Measurements from ENCODE around the gene WFDC6.
A peak's percentile ranks its signal among the peaks of the same experiment; 100 is the strongest.

The WFDC6 gene

DNA sequence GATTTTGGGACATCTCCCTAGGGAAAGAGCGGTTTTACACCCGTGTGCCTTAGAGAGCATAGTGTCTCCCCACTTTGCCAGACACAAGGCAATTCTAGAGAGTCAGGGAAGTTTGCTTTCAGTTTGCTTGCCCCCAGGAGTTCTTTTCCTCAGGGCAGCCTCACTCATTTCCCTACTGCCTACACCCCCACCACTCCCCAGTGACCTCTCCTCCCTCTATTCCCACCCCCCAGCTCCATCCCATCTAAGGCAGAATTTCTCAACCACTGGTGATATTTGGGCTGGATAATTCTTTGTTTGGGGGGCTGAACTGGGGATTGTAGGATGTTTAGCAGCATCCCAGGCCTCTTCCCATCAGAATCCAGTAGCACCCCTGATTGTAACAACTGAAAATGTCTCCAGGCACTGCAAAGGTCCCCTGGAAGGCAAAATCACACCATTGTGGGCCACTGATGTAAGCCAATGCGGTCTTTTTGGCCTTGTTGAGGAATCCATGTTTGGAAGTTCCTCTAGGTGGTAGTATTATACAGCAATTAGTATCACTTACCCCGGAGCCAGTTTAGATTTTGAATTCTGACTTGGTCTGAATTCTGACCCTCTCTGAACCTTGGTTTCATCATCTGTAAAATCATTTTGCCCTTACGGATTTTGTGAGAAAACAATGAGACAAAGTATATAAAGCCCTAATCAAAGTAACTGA, 6.6 kb upstream of the WFDC6 start:
- CTCF ChIA-PET: interaction anchor here (0.6 to 1.4 kb wide), 2 partner anchors 49 to 225 kb away, joined by 3 to 19 read pairs; no protein-coding TSS in a partner anchor

DNA sequence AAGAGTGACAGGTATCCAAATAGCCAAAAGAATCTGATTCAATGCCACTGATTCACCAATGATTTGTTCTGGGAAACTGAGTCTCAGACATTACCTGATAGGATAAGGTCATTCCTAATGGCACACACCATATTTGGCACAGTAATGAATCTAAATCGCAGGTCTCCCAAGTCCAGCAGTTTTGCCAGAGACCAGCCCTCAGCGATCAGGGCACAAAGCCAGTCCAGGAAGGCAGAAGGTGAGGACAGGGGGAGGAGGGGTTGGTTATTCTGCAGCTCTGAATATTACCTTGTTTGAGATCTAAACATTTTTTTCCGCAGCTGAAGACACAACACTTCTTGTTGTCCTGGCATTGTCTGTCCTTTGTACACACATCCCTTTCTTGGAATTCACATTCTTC, 6.1 kb upstream of the WFDC6 start:
- ChIA-PET POLR2A (no interaction called here), CTCF (interaction anchor here (0.6 to 1.4 kb wide), 3 partner anchors 50 to 225 kb away, joined by 3 to 19 read pairs (median 6); no protein-coding TSS in a partner anchor)
- no peaks in the 10 kb centered on the region for H3K9me3 ChIP-seq (ENCODE audit: control insufficient read depth, insufficient read depth, low read depth, low read length)
- no peaks in the 10 kb centered on the region for H3K4me1 ChIP-seq (ENCODE audit: control insufficient read depth, insufficient read depth, low read length)
- H3K4me3 ChIP-seq (ENCODE audit: low read depth, low read length): no peak overlapping the region
- H3K36me3 ChIP-seq (ENCODE audit: control insufficient read depth in 2 of 2, insufficient read depth in 1 of 2, low read length in 2 of 2): no peaks in the 10 kb centered on the region
- no peak overlapping the region for H3K27ac ChIP-seq (ENCODE audit: extremely low read depth, low read depth, low read length)
- TF ChIP-seq, protein P1, sequence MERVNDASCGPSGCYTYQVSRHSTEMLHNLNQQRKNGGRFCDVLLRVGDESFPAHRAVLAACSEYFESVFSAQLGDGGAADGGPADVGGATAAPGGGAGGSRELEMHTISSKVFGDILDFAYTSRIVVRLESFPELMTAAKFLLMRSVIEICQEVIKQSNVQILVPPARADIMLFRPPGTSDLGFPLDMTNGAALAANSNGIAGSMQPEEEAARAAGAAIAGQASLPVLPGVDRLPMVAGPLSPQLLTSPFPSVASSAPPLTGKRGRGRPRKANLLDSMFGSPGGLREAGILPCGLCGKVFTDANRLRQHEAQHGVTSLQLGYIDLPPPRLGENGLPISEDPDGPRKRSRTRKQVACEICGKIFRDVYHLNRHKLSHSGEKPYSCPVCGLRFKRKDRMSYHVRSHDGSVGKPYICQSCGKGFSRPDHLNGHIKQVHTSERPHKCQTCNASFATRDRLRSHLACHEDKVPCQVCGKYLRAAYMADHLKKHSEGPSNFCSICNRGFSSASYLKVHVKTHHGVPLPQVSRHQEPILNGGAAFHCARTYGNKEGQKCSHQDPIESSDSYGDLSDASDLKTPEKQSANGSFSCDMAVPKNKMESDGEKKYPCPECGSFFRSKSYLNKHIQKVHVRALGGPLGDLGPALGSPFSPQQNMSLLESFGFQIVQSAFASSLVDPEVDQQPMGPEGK (tag by site-specific recombination; IDR thresholded peaks at IDR 0.05): no peak
- TF ChIP-seq MEIS1 (CRISPR knock-in tag; IDR thresholded peaks at IDR 0.05; ENCODE audit: borderline replicate concordance): no peak
- TF ChIP-seq ZNF324 (tag by site-specific recombination; IDR thresholded peaks at IDR 0.05): no peak
- TF ChIP-seq, protein P2, sequence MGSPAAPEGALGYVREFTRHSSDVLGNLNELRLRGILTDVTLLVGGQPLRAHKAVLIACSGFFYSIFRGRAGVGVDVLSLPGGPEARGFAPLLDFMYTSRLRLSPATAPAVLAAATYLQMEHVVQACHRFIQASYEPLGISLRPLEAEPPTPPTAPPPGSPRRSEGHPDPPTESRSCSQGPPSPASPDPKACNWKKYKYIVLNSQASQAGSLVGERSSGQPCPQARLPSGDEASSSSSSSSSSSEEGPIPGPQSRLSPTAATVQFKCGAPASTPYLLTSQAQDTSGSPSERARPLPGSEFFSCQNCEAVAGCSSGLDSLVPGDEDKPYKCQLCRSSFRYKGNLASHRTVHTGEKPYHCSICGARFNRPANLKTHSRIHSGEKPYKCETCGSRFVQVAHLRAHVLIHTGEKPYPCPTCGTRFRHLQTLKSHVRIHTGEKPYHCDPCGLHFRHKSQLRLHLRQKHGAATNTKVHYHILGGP (tag by site-specific recombination; IDR thresholded peaks at IDR 0.05): no peak
- TF ChIP-seq ZNF747 (tag by site-specific recombination; IDR thresholded peaks at IDR 0.05): no peak
- no peak for TF ChIP-seq ZNF16 (tag by site-specific recombination; IDR thresholded peaks at IDR 0.05; ENCODE audit: low read depth)

More for the DNA sequence above, 6.6 kb upstream of the WFDC6 start:
- peak; percentile 36; the same call in 1 of the 2 replicates for TF ChIP-seq ZNF335 (tag by site-specific recombination; conservative IDR thresholded peaks at IDR 0.05)
- TF ChIP-seq EGR2 (tag by site-specific recombination; IDR thresholded peaks at IDR 0.05; ENCODE audit: low read depth): no peak
- TF ChIP-seq, protein P3, sequence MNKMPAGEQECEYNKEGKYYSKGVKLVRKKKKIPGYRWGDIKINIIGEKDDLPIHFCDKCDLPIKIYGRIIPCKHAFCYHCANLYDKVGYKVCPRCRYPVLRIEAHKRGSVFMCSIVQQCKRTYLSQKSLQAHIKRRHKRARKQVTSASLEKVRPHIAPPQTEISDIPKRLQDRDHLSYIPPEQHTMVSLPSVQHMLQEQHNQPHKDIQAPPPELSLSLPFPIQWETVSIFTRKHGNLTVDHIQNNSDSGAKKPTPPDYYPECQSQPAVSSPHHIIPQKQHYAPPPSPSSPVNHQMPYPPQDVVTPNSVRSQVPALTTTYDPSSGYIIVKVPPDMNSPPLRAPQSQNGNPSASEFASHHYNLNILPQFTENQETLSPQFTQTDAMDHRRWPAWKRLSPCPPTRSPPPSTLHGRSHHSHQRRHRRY (tag by site-specific recombination; IDR thresholded peaks at IDR 0.05): no peak
- TF ChIP-seq, protein P4, sequence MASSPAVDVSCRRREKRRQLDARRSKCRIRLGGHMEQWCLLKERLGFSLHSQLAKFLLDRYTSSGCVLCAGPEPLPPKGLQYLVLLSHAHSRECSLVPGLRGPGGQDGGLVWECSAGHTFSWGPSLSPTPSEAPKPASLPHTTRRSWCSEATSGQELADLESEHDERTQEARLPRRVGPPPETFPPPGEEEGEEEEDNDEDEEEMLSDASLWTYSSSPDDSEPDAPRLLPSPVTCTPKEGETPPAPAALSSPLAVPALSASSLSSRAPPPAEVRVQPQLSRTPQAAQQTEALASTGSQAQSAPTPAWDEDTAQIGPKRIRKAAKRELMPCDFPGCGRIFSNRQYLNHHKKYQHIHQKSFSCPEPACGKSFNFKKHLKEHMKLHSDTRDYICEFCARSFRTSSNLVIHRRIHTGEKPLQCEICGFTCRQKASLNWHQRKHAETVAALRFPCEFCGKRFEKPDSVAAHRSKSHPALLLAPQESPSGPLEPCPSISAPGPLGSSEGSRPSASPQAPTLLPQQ (tag by site-specific recombination; IDR thresholded peaks at IDR 0.05): no peak
- no peak for TF ChIP-seq ZNF785 (tag by site-specific recombination; IDR thresholded peaks at IDR 0.05)
- TF ChIP-seq ZNF837 (tag by site-specific recombination; IDR thresholded peaks at IDR 0.05): no peak
- no peak for TF ChIP-seq ZNF624 (tag by site-specific recombination; IDR thresholded peaks at IDR 0.05)
- TF ChIP-seq, protein P5, sequence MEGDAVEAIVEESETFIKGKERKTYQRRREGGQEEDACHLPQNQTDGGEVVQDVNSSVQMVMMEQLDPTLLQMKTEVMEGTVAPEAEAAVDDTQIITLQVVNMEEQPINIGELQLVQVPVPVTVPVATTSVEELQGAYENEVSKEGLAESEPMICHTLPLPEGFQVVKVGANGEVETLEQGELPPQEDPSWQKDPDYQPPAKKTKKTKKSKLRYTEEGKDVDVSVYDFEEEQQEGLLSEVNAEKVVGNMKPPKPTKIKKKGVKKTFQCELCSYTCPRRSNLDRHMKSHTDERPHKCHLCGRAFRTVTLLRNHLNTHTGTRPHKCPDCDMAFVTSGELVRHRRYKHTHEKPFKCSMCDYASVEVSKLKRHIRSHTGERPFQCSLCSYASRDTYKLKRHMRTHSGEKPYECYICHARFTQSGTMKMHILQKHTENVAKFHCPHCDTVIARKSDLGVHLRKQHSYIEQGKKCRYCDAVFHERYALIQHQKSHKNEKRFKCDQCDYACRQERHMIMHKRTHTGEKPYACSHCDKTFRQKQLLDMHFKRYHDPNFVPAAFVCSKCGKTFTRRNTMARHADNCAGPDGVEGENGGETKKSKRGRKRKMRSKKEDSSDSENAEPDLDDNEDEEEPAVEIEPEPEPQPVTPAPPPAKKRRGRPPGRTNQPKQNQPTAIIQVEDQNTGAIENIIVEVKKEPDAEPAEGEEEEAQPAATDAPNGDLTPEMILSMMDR (tag by site-specific recombination; IDR thresholded peaks at IDR 0.05): peak; percentile 35; the same call in 1 of the 2 replicates
- TF ChIP-seq SP7 (tag by site-specific recombination; IDR thresholded peaks at IDR 0.05): no peak
- no peak for TF ChIP-seq TCF7L2 (IDR thresholded peaks at IDR 0.05; ENCODE audit: borderline replicate concordance, low read depth, low read length)
- TF ChIP-seq, protein P6, sequence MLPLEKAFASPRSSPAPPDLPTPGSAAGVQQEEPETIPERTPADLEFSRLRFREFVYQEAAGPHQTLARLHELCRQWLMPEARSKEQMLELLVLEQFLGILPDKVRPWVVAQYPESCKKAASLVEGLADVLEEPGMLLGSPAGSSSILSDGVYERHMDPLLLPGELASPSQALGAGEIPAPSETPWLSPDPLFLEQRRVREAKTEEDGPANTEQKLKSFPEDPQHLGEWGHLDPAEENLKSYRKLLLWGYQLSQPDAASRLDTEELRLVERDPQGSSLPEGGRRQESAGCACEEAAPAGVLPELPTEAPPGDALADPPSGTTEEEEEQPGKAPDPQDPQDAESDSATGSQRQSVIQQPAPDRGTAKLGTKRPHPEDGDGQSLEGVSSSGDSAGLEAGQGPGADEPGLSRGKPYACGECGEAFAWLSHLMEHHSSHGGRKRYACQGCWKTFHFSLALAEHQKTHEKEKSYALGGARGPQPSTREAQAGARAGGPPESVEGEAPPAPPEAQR (tag by site-specific recombination; IDR thresholded peaks at IDR 0.05): no peak
- TF ChIP-seq ZNF155 (tag by site-specific recombination; IDR thresholded peaks at IDR 0.05): no peak
- TF ChIP-seq ZNF548 (tag by site-specific recombination; IDR thresholded peaks at IDR 0.05): no peak
- TF ChIP-seq ZNF654 (tag by site-specific recombination; IDR thresholded peaks at IDR 0.05; ENCODE audit: low read depth): peak; percentile 70
- no peak for TF ChIP-seq ZNF138 (tag by site-specific recombination; IDR thresholded peaks at IDR 0.05; ENCODE audit: borderline replicate concordance)
- no peak for TF ChIP-seq ZNF175 (tag by site-specific recombination; IDR thresholded peaks at IDR 0.05)
- no peak for TF ChIP-seq HOXA7 (CRISPR knock-in tag; IDR thresholded peaks at IDR 0.05; ENCODE audit: borderline replicate concordance)
- TF ChIP-seq ZNF174 (tag by site-specific recombination; IDR thresholded peaks at IDR 0.05): no peak
- TF ChIP-seq, protein P7, sequence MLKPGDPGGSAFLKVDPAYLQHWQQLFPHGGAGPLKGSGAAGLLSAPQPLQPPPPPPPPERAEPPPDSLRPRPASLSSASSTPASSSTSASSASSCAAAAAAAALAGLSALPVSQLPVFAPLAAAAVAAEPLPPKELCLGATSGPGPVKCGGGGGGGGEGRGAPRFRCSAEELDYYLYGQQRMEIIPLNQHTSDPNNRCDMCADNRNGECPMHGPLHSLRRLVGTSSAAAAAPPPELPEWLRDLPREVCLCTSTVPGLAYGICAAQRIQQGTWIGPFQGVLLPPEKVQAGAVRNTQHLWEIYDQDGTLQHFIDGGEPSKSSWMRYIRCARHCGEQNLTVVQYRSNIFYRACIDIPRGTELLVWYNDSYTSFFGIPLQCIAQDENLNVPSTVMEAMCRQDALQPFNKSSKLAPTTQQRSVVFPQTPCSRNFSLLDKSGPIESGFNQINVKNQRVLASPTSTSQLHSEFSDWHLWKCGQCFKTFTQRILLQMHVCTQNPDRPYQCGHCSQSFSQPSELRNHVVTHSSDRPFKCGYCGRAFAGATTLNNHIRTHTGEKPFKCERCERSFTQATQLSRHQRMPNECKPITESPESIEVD (tag by site-specific recombination; IDR thresholded peaks at IDR 0.05): no peak
- TF ChIP-seq ZNF140 (tag by site-specific recombination; IDR thresholded peaks at IDR 0.05): no peak
- H3K9me3 ChIP-seq (ENCODE audit: control insufficient read depth, insufficient read depth, low read depth, low read length): no peaks in the 10 kb centered on the region
- no peaks in the 10 kb centered on the region for H3K4me1 ChIP-seq (ENCODE audit: control insufficient read depth, insufficient read depth, low read length)
- POLR2A ChIA-PET: no interaction called here
- no peak overlapping the region for H3K4me3 ChIP-seq (ENCODE audit: low read depth, low read length)
- no peaks in the 10 kb centered on the region for H3K36me3 ChIP-seq (ENCODE audit: control insufficient read depth in 2 of 2, insufficient read depth in 1 of 2, low read length in 2 of 2)
- H3K27ac ChIP-seq (ENCODE audit: extremely low read depth, low read depth, low read length): no peak overlapping the region
